Epithelial cell of proximal tubule (primary cell): ENCODE measurements around the gene PIK3R4. TPM values are rescaled to one million over a fixed set of nuclear protein-coding genes. Genes with fewer than 3 reads are reported as not detected.

Experiments used
- DNase-seq: peaks from one replicate; pipeline ENCODE4 v3.0.0-alpha.2; 2011; ENCODE audit warnings: low read depth
- H3K4me3 ChIP-seq: 2 replicates; pipeline ENCODE4 v1.5.1; 2011; ENCODE audit warnings: low read depth, mild to moderate bottlenecking, low read length
- total RNA-seq: library from RNA; depleted of rRNA; stranded (reverse); fragments of >200 nt; gene quantifications from 2 replicates; pipeline ENCODE4 v1.2.3, GENCODE V29; 2015
- TF ChIP-seq, protein P1 (sequence below): conservative IDR thresholded peaks from 2 replicates; pipeline ENCODE4 v1.5.1; 2012; ENCODE audit warnings: low read depth, mild to moderate bottlenecking, low read length

PIK3R4 gene
- total RNA-seq, 1 donor from 2014 or later, result 45.3 TPM

DNA sequence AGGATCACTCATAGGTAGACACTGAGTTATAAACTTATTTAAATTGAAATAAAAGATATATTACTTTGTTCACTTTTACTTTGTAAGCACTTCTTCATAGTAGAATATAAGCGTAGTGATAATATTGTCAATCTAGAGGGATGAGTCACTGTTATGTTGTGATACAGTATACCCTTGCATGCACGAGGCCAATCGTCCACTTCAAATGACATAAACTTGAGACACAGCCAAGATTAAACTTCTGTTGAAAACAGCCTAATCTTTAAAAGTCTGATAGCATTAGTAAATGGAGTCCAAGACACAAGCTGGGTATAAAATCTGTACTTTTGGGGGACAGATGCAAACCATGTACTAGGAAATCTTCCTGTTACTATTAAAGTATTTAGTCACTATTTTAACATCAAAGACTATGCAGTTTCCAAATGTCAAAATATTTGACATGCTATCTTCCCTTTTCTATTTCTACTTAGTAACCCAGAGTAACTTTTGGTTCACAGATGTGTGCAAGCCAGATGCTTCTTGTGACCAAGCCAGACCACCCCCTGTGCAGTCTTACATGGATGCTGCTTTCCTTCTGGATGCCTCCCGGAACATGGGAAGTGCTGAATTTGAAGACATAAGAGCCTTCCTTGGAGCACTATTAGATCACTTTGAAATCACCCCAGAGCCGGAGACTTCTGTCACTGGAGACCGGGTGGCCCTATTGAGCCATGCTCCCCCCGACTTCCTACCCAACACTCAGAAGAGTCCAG lies 85.3 kb downstream of the PIK3R4 start:
- TF ChIP-seq, protein P1, sequence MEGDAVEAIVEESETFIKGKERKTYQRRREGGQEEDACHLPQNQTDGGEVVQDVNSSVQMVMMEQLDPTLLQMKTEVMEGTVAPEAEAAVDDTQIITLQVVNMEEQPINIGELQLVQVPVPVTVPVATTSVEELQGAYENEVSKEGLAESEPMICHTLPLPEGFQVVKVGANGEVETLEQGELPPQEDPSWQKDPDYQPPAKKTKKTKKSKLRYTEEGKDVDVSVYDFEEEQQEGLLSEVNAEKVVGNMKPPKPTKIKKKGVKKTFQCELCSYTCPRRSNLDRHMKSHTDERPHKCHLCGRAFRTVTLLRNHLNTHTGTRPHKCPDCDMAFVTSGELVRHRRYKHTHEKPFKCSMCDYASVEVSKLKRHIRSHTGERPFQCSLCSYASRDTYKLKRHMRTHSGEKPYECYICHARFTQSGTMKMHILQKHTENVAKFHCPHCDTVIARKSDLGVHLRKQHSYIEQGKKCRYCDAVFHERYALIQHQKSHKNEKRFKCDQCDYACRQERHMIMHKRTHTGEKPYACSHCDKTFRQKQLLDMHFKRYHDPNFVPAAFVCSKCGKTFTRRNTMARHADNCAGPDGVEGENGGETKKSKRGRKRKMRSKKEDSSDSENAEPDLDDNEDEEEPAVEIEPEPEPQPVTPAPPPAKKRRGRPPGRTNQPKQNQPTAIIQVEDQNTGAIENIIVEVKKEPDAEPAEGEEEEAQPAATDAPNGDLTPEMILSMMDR, result no peak
- no peak for DNase-seq
- no peak overlapping the region for H3K4me3 ChIP-seq

DNA sequence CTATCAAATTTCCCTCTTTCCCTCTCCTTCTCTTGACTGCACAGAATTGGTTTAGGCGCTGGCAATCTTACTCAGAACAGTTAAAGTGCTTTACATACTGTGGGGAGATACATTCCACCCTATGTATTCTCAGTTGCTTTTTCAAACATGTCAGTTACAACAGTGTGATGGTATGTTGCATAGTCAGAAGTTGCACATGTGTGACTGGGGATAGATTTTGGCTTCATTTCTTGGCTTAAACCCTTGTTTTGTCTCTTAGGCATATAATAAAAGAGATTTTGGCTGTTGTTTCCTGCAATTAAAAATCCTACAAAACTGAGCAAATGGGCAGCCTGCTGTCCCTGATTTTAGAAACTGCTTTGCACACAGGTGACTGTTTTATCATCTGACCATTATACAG lies 86.7 kb downstream of the PIK3R4 start:
- H3K4me3 ChIP-seq, result no peak overlapping the region
- TF ChIP-seq, protein P1, result no peak
- DNase-seq, result no peak

DNA sequence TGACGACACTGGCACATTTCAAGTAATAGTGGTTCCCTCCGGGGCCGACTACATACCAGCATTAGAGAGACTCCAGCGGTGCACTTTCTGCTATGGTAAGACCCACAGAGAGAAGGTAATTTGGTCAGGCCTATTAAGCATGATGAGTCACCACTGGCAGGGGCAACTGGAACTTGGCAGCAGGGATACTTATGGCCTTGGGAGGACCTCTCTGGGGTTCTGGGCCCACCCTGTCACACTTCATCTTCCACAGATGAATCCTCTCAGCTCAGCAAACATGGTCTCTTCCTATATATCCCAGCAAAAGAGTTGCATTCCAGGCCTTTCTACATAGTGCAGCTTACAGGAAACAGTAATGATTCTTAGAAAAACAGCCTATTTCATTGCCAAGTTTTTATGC lies 88.0 kb downstream of the PIK3R4 start:
- H3K4me3 ChIP-seq, result no peak overlapping the region
- peak; percentile 16 for DNase-seq
- TF ChIP-seq, protein P1, result no peak

DNA sequence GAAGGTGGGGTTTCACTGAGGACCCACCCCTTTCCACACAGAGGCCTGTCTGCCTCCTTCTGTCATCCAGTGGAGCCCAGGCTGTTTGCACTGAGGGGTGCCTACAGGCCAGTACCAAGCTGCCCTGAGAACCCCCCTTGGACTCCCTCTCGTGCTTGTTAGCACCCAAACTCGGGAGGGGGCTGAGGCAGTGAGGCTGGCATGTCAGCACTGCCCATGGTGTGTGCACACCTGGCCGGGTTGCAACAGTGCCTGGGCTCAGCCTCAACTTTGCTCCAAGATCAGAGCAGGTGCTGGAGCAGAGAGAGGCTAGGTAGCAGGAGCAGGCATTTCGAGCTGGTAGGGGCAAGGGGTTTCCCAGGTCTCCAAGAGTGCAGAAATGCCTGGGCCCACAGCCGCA lies 90.0 kb downstream of the PIK3R4 start:
- DNase-seq, result no peak
- H3K4me3 ChIP-seq, result no peak overlapping the region
- TF ChIP-seq, protein P1, result no peak

DNA sequence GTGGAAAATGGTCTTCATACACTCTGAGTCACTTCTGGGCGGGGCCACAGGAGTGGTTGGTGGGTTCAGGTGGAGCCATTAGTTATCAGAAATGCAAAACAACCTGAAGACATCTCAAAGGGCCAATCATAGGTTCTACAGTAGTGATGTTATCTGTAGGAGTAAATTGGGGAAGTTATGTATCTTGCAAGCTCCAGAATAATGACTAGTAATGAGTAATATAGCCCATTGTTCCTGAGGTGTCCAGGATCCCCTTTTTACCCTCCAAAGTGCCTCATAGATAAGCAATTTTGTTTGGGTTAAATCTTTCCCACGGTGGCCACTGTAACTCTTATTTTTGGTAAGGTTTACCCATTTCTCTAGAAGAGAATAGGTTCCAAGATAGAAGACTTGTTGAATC lies 91.7 kb downstream of the PIK3R4 start:
- no peak for DNase-seq
- TF ChIP-seq, protein P1, result no peak
- H3K4me3 ChIP-seq, result no peak overlapping the region

DNA sequence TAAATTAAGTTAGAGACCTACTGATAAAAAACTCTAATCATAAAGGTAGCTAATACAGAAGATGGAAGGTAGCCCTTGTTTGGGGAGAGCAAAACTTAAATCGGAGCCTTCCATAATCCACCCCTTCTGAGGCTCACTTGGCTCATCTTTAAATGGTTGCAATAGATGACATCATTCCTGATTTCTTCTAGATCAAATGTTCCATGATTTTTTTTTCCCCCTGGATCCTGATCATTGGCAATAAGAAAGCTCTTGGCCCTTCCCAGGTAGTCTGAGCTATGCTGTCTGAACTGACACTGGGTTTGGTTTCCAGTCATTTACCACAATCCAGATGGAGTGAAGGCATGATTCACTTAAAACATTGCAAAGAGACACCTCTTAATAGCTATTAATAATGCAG lies 92.5 kb downstream of the PIK3R4 start:
- no peak overlapping the region for H3K4me3 ChIP-seq
- TF ChIP-seq, protein P1, result no peak
- DNase-seq, result no peak

DNA sequence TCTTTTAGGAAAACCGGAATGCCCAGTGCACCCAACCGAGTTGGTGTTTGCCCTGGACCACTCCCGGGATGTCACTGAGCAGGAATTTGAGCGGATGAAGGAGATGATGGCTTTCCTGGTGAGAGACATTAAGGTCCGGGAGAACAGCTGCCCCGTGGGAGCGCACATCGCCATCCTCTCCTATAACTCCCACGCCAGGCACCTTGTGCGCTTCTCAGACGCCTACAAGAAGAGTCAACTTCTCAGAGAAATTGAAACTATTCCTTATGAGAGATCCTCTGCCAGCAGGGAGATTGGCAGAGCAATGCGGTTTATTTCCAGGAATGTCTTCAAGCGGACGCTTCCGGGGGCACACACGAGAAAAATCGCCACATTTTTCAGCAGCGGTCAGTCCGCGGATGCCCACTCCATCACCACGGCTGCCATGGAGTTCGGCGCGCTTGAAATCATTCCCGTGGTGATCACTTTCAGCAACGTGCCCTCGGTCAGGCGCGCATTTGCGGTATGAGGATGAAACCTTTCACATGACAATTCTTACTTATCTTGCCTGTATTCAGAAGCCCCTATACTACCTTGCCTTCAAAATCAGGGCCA lies 97.5 kb downstream of the PIK3R4 start:
- TF ChIP-seq, protein P1, result no peak
- H3K4me3 ChIP-seq, result no peak overlapping the region
- no peak for DNase-seq
